C4-2B (cell line): ENCODE measurements around the gene SNX25.

Experiments used
- CTCF ChIP-seq: fragments of 450-650 bp; conservative IDR thresholded peaks from 2 replicates; pipeline ENCODE4 v1.5.1; 2017; ENCODE audit warnings: mild to moderate bottlenecking
- ZFX ChIP-seq: fragments of 450-650 bp; IDR thresholded peaks from 2 replicates; pipeline ENCODE4 v1.6.1; 2017

GRCh38 chr4:185369731-185370130, 160.3 kb downstream of the SNX25 start:
- no peak for TF ChIP-seq CTCF
- TF ChIP-seq ZFX = no peak
